ENCODE measurements around the gene DNAJC12.
"Not testable (repeated sequence)": the region's sequence is repeated elsewhere in the genome, so short reads cannot be mapped to it uniquely, and the experiment has no call there.

Gene DNAJC12

DNA sequence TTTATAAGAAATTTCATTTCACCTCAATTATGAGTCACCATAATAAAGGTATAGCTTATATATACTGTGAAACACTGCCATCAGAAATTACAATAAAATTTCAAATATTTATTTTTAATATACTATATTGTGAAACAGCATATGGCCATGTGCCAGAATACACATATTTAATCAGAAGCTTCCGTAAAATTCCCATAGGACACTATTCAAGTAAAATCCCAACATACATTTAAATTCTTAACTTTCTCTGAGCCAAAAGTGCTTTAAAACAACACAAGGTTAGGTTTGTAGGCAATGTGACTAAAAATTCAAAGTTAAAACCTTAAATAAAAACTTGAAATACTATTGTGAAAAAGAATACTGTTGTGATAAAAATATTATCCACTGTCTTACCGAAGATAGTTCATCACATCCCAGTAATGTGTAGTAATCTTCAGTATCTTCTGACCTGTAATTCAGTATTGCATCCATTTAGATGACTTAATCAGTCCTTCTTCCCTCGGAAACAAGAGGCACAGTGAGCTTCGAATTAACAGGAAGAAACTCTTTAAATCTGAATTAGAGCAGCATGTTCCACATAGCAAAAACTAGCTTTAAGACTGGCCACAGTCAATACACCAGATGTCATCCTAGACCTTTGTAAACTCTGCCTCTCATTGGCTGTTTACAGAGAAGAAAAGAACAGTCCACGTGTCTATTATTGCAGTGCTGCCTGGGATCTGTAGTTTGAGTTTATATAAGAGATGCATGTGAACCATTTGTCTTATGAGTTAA, at the start of gene DNAJC12:
Gene DNAJC12, minus strand, starts transcription at position 648 of the 774 bp plus-strand sequence. Its CDS starts 177 bp downstream, at position 471.
- no peak for DNase-seq

DNA sequence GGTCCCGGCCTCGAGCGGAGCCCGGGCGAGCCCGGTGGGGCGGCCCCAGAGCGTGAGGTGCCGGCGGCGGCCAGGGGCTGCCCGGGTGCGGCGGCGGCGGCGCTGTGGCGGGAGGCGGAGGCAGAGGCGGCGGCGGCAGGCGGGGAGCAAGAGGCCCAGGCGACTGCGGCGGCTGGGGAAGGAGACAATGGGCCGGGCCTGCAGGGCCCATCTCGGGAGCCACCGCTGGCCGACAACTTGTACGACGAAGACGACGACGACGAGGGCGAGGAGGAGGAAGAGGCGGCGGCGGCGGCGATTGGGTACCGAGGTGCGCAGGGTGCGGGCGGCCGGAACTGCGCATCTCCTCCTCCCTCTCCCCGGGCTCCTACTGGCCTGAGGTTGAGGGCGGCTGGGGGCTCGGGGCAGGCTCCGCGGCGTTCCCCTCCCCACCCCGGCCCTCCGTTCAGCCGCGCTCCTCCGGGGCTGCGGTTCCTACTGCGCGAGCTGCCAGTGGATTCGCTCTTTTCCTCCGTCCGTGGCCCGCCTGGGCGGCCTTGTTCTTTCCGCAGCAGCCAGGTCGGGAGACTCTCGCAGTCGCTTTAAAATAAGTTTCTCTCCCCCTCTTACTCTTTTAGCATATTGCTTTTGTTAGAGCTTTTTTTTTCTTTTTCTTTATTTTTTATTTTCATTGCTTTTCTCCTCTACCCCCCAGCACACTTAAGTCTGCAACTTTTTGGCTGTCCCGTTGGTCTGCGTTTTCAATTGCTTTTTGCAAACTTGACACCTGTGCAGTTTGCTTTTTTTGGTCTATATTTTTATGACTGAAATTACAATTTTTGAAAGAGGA, 47.1 kb upstream of the DNAJC12 start:
- DNase-seq: peak; percentile 27

DNA sequence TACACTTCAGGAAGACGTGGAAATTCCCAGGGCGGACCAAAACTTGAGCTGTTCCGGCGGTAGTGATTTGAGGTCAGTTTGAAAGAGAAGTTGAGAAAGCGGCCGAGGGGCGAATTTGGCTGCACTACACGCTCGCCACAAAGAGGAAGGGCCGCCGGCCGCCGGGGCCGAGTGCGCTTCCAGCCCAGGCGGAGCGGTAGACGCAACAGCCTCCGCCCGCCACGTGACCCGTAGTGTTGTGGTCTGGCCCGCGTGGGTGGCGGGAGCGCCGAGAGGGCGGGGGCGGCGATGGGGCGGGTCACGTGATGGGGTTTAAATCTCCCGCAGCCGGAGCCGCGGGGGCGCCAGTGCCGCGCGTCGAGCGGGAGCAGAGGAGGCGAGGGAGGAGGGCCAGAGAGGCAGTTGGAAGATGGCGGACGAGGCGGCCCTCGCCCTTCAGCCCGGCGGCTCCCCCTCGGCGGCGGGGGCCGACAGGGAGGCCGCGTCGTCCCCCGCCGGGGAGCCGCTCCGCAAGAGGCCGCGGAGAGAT, 46.4 kb upstream of the DNAJC12 start, which contains the start of gene SIRT1:
Gene SIRT1, plus strand, starts transcription at position 344 of the 529 bp plus-strand sequence. Its CDS starts 66 bp downstream, at position 410.
- DNase-seq: peak; percentile 93

DNA sequence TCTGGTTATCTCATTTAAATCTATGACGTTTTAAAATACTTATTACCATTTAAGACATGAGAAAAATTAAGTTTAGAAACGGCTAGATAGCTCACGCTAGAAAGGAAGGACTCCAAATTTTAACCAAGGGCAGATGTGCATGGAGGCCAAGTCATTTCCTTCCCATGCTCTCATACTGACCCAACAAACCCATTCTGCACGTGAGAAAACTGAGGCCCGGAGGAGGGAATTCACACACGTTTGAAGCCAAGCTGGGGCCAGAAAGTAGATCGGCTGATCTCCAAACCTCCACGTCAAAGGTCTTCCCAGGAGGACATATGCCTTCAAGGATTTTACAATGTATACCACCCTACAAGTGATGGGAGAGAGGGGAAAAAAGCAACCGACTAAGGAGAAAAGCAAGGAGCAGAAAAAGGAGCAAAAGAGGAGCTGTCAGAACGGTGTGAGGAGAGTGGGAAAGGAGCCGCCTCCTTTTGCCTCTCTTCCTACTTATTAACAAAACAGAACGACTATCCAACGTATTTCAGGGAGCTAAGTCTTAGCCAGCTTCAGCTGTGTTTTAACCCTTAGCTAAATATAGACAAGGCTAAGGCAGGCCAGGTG, 45.8 kb upstream of the DNAJC12 start:
- DNase-seq: no peak

DNA sequence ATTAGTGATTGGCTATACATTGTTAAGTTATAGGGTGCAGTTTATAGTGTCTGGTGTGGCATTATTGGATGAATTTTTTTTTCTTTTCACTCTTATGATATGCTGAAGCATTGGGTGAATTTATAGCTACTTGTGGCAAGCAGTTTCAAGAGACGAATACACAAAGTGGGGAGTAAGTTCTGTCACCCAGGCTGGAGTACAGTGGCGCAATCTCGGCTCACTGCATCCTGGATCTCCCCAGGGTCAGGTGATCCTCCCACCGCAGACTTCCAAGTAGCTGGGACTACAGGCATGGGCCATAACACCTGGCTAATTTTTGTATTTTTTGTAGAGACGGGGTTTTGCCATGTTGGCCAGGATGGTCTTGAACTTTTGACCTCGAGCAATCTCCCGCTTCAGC, 40.1 kb upstream of the DNAJC12 start:
- DNase-seq: no peak

DNA sequence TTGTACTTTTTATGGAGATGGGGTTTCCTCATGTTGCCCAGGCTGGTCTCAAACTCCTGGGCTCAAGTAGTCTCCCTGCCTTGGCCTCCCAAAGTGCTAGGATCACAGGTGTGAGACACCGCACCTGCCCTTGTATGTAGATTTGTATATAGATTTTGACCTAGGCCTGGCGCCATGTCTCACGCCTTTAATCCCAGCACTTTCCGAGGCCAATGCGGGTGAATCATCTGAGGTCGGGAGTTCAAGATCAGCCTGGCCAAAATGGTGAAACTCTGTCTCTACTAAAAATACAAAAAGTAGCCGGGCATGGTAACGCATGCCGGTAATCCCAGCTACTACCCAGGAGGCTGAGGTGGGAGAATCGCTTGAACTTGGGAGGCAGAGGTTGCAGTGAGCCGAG, 39.4 kb upstream of the DNAJC12 start:
- DNase-seq: not testable (repeated sequence)

DNA sequence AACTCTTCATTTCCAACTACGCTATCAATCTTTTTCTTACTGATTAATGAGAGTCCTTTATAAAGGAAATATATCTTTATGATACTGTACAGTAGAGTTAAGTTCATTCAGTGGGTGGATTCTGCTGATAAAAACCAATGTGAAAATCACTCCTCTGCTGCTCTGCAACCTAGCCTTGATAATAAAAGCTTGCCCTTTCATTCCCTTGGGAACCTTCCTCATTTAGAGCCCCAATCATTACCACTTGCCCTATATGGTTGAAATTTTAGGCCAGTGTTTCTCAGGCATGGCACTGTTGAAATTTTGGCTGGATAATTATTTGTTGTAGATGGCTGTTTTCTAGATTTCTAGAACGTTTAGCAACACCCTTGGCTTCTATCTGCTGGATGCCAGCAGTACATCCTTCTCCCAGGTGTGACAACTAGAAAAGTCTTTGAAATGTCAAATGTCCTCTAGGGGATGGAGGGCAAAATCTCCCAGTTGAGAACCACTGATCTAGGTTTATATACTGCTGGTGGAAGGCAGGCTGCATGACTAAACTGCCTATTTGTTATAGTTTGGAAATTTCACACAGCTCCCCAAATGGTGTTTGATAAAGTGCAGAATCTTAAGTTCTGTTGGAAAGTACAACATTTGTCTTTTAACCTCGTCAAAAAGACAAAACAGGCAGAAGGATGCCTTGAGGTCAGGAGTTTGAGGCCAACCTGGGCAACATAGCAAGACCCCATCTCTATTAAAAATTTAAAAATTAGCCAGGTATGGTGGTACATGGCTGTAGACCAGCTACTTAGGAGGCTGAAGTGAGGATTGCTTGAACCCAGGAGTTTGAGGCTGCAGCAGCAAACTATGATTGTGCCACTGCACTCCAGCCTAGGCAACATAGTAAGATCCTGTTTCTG, 37.6 kb upstream of the DNAJC12 start:
- no peak for DNase-seq

DNA sequence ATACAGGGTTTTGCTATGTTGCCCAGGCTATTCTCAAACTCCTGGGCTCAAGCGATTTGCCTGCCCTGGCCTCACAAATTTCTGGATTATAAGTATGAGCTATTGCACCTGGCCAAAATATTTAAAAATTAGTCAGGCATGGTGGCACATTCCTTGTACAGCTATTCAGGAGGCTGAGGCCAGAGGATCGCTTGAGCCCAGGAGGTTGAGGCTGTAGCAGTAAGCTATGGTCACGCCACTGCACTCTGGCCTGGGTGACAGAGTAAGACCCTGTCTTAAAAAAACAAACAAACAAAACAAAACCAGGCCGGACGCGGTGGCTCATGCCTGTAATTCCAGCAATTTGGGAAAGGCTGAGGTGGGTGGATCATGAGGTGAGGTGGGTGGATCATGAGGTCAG, 32.0 kb upstream of the DNAJC12 start:
- no peak for DNase-seq

DNA sequence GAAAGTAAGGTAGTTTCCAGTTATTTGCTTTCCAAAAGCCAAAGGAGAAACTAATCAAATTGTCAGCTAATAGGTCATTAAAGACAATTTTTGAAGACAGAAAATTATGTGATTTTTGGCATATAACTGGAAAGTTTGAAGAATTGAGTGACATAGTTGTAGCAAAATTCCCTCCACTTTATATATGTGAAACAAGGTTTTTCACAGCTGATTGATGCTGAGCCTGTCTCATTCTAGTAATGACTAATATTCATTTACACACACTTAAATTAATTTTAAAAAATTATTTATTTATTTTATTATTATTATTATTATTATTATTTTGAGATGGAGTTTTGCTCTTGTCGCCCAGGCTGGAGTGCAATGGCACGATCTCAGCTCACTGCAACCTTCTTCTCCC, 30.1 kb upstream of the DNAJC12 start:
- DNase-seq: no peak

DNA sequence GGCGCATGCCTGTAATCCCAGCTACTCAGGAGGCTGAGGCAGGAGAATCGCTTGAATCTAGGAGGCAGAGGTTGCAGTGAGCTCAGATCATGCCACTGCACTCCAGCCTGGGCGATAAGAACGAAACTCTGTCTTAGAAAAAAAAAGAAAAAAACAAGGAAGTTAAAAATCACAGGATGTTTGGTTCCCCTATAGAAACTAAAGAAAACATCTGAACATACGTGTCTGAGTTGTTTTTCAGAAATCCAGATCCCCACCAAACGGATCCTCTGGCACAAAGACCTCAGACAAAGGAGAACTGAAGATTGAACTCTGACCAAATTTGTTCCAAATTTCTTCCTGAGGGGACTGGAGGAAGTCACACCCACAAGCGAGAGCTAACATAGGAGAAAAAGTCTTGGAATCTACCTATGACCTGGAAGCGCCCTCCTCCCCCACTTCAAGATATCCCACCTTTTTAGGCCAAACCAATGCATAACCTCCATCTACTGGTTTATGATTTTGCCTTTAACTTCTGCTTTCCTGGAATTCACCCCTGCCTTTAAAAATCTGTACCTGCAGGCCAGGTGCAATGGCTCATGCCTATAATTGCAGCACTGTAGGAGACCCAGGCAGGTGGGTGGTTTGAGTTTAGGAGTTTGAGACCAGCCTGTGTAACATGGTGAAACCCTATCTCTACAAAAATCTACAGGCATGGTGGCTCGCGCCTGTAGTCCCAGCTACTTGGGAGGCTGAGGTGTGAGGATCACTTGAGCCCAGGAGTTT, 26.8 kb upstream of the DNAJC12 start:
- DNase-seq: no peak

DNA sequence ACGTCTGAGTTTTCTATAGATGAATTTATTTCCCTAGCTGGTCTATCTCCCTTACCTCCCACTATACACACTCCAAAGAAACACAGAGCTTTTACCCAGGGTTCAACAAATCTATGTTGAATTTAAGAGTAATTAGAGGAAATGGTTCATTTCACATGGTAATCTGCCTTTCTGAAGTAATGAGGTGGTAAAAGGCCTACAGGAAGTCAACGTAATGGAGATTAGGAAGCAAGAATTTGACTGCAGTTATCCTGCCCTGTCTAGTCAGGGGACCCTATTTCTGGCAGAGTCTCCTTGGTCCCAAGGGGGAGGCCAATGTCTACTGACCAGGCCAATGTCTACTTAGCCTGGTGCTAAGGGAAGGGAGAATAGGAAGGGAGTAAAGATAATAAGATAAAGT, 25.1 kb upstream of the DNAJC12 start:
- DNase-seq: no peak

DNA sequence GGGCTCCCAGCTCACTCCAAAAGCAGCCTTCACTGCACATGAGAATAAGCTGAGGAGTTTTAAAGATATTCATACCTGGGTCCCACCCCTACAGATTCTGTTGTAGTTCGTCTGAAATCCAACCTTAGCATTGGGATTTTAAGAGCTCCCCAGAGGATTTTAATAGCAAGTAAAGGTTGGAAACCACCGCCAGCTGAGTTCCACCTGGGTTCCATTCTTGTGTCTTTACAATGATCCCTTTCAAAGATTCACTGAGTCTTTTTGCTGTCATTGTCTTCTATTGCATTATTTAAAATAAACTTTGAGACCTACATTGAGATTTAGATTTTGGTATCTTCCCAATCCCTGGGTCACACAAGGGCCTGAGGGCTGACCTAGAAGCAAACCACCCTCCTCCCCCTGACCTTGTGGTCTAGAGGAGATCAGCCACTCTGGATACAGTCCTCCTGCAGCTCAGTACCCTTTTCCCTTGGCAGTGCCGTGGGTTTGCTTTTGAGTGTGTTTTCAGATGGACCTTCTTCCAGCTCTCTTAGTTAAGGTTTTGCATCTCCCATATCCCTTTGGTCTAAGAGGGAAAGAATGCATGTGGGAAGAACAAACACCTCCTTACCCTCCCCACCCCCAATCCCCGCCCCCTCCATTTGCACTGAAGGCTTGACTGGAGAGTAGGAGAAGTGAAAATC, 23.9 kb upstream of the DNAJC12 start:
- DNase-seq: no peak

DNA sequence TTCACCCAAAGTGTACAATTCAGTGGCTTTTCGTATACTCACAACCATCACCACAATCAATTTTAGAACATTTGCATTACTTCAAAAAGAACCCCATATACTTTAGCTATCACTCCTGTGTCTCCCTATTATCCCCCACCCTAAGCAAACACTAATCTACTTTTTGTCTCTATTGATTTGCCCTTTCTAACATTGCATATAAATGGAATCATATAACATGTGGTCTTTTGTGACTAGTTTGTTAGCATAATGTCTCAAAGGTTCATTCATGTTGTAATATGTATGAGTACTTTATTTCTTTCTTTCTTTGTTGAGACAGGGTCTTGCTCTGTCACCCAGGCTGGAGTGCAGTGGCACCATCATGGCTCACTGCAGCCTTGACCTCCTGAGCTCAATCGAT, 21.0 kb upstream of the DNAJC12 start:
- DNase-seq: no peak

DNA sequence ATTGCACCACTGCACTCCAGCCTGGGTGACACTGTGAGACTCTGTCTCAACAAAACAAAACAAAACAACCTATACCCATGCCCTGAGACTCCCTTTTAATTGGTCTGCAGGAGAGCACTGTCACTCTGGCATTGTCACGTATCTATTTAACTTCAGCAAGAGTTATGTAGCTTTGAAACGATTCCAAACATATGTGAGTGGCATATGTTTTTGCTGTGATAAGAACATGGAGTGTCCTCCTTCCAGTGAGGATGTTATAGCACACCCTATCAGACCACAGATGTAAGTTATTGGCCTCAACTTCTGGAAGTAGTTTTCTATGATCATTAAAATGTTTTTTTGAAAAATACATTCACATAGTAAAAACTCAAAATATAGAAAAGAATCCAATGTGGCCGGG, 15.5 kb upstream of the DNAJC12 start:
- no peak for DNase-seq

DNA sequence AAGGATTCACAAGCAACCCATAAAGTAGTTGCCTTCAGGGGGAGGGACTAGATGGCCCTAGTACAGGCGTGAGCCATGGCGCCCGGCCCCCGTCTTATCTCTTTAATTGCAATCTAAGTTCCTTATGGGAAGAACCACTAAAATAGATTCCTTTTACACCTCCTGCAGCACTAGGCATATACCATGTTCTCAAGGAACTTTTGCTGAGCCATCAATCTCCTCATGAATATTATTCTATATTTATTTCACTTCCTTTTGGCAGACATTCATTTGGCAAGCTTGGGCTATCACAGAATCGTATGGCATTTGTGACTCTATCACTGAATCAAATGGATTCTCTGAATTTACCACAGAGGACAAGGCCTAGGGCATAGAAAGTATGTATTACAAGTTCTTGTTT, 14.8 kb upstream of the DNAJC12 start:
- DNase-seq: no peak

DNA sequence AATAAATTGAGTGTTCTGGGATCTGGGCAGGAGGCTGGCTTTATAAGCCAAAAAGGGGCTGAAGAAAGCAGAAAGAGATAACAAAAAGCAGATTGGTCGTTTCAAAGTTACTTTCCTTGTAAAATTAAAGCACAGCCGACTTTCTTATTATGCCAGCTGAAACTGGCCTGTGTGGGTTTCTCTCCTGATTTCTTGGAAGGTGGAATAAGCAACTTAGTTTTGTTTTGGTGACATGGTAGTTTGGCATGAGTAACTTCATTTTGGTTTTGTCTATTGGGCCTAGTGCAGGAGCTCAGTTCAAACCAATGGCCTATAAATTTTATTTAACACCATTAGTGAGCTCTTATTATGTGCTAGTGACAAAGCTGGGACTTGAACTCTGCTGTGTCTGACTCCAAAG, 13.2 kb upstream of the DNAJC12 start:
- DNase-seq: no peak

DNA sequence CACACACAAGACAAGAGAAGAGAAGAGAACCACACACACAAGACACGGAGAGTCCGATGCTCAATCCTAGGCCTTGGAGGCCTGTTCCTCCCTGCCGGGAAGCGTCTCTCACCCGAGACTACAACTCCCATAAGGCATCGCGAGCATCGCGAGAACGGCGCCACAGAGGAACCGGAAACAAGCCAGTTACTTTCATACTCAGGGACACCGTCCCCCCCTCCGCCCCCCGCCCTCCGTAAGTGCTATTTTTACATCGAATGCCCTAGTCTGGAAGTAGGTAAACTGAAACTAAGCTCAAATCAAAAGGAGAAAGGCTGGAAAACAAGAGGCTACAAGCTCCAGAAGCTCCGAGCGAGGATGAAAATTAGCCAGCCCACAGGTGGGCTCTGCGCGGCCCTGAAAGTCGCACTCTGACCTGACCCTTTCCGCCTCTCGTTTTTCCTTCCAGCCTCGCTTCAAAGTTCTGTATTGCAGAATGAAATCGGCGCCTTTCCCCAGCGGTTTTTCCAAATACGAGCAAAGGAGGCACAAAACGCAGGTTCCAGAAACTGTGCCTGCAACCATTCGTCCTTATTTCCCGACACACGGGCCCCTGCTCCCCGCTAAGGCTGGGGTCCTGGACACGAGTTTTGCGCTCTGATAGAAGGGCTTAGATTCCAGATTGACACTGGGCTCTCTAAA, 11.5 kb upstream of the DNAJC12 start:
- DNase-seq: peak; percentile 85

DNA sequence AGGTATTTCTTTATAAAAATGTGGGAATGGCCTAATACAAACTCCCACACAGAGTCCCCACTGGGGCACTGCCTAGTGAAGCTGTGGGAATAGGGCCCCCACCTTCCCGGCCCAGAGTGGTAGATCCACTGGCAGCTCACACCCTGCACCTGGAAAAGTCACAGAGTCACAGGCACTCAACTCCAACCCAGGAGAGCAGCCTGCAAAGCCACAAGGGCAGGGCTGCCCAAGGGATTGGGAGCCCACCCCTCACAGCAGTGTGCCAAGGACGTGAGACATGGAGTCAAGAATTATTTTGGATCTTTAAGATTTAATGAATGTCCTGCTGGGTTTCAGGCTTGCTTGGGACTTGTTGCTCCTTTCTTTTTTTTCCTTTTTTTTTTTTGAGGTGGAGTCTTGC, 5.3 kb upstream of the DNAJC12 start:
- no peak for DNase-seq

DNA sequence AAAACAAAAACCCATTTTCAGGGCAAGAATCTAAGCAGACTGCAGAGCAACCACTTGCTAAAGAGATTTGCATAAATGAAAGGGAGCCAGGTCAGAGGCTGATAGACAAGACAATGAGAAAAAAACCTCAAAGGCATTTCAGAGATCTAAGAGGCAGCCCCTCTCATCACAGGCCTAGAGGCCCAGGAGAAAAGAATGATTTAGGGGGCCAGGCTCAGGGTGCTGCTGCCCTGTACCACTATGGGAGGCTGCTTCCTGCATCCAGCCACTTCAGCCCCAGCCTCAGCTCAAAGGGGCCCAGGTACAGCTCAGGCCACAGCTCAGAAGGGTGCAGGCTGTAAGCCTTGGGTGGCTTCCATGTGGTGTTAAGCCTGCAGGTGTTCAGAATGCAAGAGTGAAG, 3.7 kb upstream of the DNAJC12 start:
- DNase-seq: no peak

DNA sequence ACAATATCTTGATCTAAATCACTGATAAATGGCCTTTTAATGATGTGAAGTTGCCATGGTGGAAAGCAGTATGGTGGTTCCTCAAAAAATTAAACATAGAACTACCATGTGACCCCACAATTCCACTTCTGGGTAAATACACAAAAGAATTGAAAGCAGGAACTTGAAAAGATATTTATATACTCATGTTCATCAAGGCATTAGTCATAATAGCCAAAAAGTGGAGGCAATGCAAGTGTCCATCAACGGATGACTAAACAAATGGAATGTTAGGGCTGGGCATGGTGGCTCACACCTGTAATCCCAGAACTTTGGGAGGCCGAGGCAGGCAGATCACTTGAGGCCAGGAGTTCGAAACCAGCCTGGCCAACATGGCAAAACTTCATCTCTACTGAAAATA, 2.0 kb upstream of the DNAJC12 start:
- DNase-seq: no peak

All from amniotic stem cell (primary cell).